ENCODE data around the gene OR4C46. TPM values are rescaled to one million over a fixed set of nuclear protein-coding genes. Genes with fewer than 3 reads are reported as not detected.
"Not testable (repeated sequence)": the region's sequence is repeated elsewhere in the genome, so short reads cannot be mapped to it uniquely, and the experiment has no call there.

Gene OR4C46
- not detected for polyA plus RNA-seq (2013)

DNA sequence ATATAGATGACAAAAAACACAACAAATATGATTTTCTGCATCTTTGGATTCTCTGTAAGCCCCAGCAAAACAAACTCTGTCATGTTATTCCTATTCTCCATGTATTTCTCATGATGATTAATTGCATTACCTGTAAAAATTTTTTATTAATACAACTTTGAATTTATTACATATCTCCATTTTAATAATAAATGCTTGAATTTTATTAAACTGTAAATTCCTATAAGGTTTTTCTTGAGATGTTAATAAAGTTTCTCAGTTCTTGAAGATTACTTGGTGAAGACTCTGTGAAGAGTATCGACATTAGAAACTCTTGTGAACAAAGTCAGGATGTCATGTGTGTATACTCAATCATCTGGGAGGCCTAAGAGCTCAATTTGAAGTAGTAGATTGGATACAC, at the start of gene OR4C46:
TSS of gene OR4C46 (minus strand) at position 101 of the 400 bp plus-strand sequence. CDS start at position 101, 0 bp downstream.
- POLR2A ChIA-PET, result no interaction called here
- 64% methylated on average over 1 of the region's 1 CpG for WGBS (ENCODE audit: insufficient coverage)
- CTCF ChIA-PET, result no interaction called here
- no peak for DNase-seq
- H3K27ac ChIP-seq (ENCODE audit: insufficient read depth in 1 of 2, low read depth in 1 of 2, low read length in 2 of 2, poor library complexity in 1 of 2, severe bottlenecking in 2 of 2), result no peak within 1 kb of the TSS
- no peaks in the 10 kb centered on the region for H3K27me3 ChIP-seq (replicated peaks in 2 of 5; ENCODE audit: control insufficient read depth in 4 of 5, insufficient read depth in 5 of 5, low read length in 4 of 5)
- peaks cover 0 to 2% (median 0%) of the 10 kb centered on the region in 5 experiments for H3K9me3 ChIP-seq (ENCODE audit: control extremely low read depth in 1 of 5, control insufficient read depth in 4 of 5, insufficient read depth in 2 of 5, low read depth in 1 of 5, low read length in 4 of 5)
- H3K36me3 ChIP-seq (ENCODE audit: control insufficient read depth in 4 of 4, insufficient read depth in 4 of 4, low read length in 3 of 4), result no peaks in the 10 kb centered on the region
- no peaks in the 10 kb centered on the region for H3K4me1 ChIP-seq (ENCODE audit: control extremely low read depth in 1 of 4, control insufficient read depth in 4 of 4, insufficient read depth in 4 of 4, low read length in 3 of 4)
- H3K4me3 ChIP-seq (ENCODE audit: control insufficient read depth in 1 of 7, extremely low read depth in 1 of 7, insufficient read depth in 4 of 7, low read depth in 2 of 7, low read length in 6 of 7), result no peak within 1 kb of the TSS

- H3K4me1 ChIP-seq (ENCODE audit: control extremely low read depth in 1 of 4, control insufficient read depth in 4 of 4, insufficient read depth in 4 of 4, low read length in 3 of 4); H3K27ac ChIP-seq (ENCODE audit: insufficient read depth in 1 of 2, low read depth in 1 of 2, low read length in 2 of 2, poor library complexity in 1 of 2, severe bottlenecking in 2 of 2); POLR2A ChIA-PET; H3K36me3 ChIP-seq (ENCODE audit: control insufficient read depth in 4 of 4, insufficient read depth in 4 of 4, low read length in 3 of 4); H3K27me3 ChIP-seq (replicated peaks in 2 of 5; ENCODE audit: control insufficient read depth in 4 of 5, insufficient read depth in 5 of 5, low read length in 4 of 5); H3K4me3 ChIP-seq (ENCODE audit: control insufficient read depth in 1 of 7, extremely low read depth in 1 of 7, insufficient read depth in 4 of 7, low read depth in 2 of 7, low read length in 6 of 7); CTCF ChIA-PET; DNase-seq; H3K9me3 ChIP-seq (ENCODE audit: control extremely low read depth in 1 of 5, control insufficient read depth in 4 of 5, insufficient read depth in 2 of 5, low read depth in 1 of 5, low read length in 4 of 5): not testable (repeated sequence)
- 59% methylated on average over 2 of the region's 8 CpGs for WGBS (ENCODE audit: insufficient coverage)
Observed at GRCh38 chr11:54645606-54646005, 41.8 kb upstream of the OR4C46 start.

DNA sequence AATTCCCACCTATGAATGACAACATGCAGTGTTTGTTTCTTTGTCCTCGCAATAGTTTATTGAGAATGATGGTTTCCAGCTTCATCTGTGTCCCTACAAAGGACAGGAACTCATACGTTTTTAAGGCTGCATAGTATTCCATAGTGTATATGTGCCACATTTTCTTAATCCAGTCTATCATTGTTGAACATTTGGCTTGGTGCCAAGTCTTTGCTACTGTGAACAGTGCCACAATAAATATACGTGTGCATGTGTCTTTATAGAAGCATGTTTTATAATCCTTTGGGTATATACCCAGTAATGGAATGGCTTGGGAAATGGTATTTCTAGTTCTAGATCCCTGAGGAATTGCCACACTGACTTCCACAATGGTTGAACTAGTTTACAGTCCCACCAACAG, 42.4 kb downstream of the OR4C46 start:
- H3K4me1 ChIP-seq (ENCODE audit: control extremely low read depth in 1 of 4, control insufficient read depth in 4 of 4, insufficient read depth in 4 of 4, low read length in 3 of 4); H3K36me3 ChIP-seq (ENCODE audit: control insufficient read depth in 4 of 4, insufficient read depth in 4 of 4, low read length in 3 of 4); H3K4me3 ChIP-seq (ENCODE audit: control insufficient read depth in 1 of 7, extremely low read depth in 1 of 7, insufficient read depth in 4 of 7, low read depth in 2 of 7, low read length in 6 of 7); DNase-seq; H3K27ac ChIP-seq (ENCODE audit: insufficient read depth in 1 of 2, low read depth in 1 of 2, low read length in 2 of 2, poor library complexity in 1 of 2, severe bottlenecking in 2 of 2); POLR2A ChIA-PET; H3K27me3 ChIP-seq (replicated peaks in 2 of 5; ENCODE audit: control insufficient read depth in 4 of 5, insufficient read depth in 5 of 5, low read length in 4 of 5); CTCF ChIA-PET: not testable (repeated sequence)
- no CpG with 5 or more reads among the region's 3 CpGs for WGBS (ENCODE audit: insufficient coverage)
- H3K9me3 ChIP-seq (ENCODE audit: control extremely low read depth in 1 of 5, control insufficient read depth in 4 of 5, insufficient read depth in 2 of 5, low read depth in 1 of 5, low read length in 4 of 5), result peaks cover 0 to 24% (median 14%) of the 10 kb centered on the region in 5 experiments

- WGBS (ENCODE audit: insufficient coverage), result 50% methylated on average over 2 of the region's 3 CpGs
- Histone ChIP-seq H3K27ac (ENCODE audit: insufficient read depth in 1 of 2, low read depth in 1 of 2, low read length in 2 of 2, poor library complexity in 1 of 2, severe bottlenecking in 2 of 2) (no peak overlapping the region), H3K4me3 (ENCODE audit: control insufficient read depth in 1 of 7, extremely low read depth in 1 of 7, insufficient read depth in 4 of 7, low read depth in 2 of 7, low read length in 6 of 7) (no peak overlapping the region), H3K9me3 (ENCODE audit: control extremely low read depth in 1 of 5, control insufficient read depth in 4 of 5, insufficient read depth in 2 of 5, low read depth in 1 of 5, low read length in 4 of 5) (peaks cover 0 to 24% (median 14%) of the 10 kb centered on the region in 5 experiments), H3K27me3 (replicated peaks in 2 of 5; ENCODE audit: control insufficient read depth in 4 of 5, insufficient read depth in 5 of 5, low read length in 4 of 5) (no peaks in the 10 kb centered on the region), H3K4me1 (ENCODE audit: control extremely low read depth in 1 of 4, control insufficient read depth in 4 of 4, insufficient read depth in 4 of 4, low read length in 3 of 4) (no peaks in the 10 kb centered on the region), H3K36me3 (ENCODE audit: control insufficient read depth in 4 of 4, insufficient read depth in 4 of 4, low read length in 3 of 4) (no peaks in the 10 kb centered on the region)
- ChIA-PET POLR2A (no interaction called here), CTCF (no interaction called here)
- no peak for DNase-seq
Observed at GRCh38 chr11:54558919-54559318, 44.9 kb downstream of the OR4C46 start.

DNA sequence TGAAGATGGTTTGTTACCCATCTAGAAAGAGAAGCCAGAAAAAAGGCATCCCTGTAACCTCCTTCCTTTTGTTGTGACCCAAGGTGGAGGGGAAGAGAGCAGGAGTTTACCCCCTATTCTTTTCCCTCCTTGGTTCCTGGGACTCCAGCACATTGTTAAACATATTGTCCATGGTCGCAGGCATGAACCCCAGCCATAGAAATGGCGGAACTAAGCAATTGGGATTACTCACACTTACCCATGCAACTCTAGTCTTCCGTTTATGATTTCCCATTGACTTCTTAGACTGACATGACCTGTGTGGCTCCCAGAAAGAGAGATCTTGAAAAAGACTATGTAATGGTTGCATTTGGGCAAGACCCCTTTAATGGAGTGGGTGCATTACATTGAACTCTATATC, 45.4 kb downstream of the OR4C46 start:
- no CpG with 5 or more reads among the region's 3 CpGs for WGBS (ENCODE audit: insufficient coverage)
- ChIA-PET CTCF (no interaction called here), POLR2A (no interaction called here)
- Histone ChIP-seq H3K36me3 (ENCODE audit: control insufficient read depth in 4 of 4, insufficient read depth in 4 of 4, low read length in 3 of 4) (no peaks in the 10 kb centered on the region), H3K27ac (ENCODE audit: insufficient read depth in 1 of 2, low read depth in 1 of 2, low read length in 2 of 2, poor library complexity in 1 of 2, severe bottlenecking in 2 of 2) (no peak overlapping the region), H3K9me3 (ENCODE audit: control extremely low read depth in 1 of 5, control insufficient read depth in 4 of 5, insufficient read depth in 2 of 5, low read depth in 1 of 5, low read length in 4 of 5) (peaks cover 0 to 24% (median 14%) of the 10 kb centered on the region in 5 experiments), H3K27me3 (replicated peaks in 2 of 5; ENCODE audit: control insufficient read depth in 4 of 5, insufficient read depth in 5 of 5, low read length in 4 of 5) (no peaks in the 10 kb centered on the region), H3K4me3 (ENCODE audit: control insufficient read depth in 1 of 7, extremely low read depth in 1 of 7, insufficient read depth in 4 of 7, low read depth in 2 of 7, low read length in 6 of 7) (no peak overlapping the region), H3K4me1 (ENCODE audit: control extremely low read depth in 1 of 4, control insufficient read depth in 4 of 4, insufficient read depth in 4 of 4, low read length in 3 of 4) (no peaks in the 10 kb centered on the region)
- DNase-seq, result no peak

All from common myeloid progenitor, CD34-positive (primary cell).